ENCODE measurements around the gene RSPO1.

The RSPO1 gene

DNA sequence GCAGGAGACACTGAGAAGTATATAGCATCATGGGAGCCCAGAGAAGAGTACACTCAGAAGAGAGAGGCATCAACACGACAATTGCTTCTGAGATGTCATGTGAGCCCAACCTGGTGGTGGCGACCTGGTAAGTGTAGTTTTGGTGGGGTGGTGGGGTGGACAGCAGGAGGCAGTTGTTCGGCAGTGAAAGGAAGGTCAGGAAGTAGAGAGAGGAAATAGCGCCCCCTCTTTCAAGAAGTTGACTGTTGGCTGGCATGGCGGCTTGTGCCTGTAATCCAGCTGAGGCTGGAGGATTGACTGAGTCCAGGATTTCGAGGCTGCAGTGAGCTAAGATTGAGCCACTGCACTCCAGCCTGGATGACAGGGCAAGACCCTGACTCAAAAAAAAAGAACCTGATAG, 12.6 kb downstream of the RSPO1 start:
- no peak overlapping the region for H3K4me3 ChIP-seq (ENCODE audit: low read depth, low read length)
- TF ChIP-seq, protein P1, sequence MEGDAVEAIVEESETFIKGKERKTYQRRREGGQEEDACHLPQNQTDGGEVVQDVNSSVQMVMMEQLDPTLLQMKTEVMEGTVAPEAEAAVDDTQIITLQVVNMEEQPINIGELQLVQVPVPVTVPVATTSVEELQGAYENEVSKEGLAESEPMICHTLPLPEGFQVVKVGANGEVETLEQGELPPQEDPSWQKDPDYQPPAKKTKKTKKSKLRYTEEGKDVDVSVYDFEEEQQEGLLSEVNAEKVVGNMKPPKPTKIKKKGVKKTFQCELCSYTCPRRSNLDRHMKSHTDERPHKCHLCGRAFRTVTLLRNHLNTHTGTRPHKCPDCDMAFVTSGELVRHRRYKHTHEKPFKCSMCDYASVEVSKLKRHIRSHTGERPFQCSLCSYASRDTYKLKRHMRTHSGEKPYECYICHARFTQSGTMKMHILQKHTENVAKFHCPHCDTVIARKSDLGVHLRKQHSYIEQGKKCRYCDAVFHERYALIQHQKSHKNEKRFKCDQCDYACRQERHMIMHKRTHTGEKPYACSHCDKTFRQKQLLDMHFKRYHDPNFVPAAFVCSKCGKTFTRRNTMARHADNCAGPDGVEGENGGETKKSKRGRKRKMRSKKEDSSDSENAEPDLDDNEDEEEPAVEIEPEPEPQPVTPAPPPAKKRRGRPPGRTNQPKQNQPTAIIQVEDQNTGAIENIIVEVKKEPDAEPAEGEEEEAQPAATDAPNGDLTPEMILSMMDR (IDR thresholded peaks at IDR 0.05; ENCODE audit: insufficient read depth, low read depth, low read length, missing control alignments): peak; percentile 2
- DNase-seq (ENCODE audit: low read depth): peak; percentile 7

DNA sequence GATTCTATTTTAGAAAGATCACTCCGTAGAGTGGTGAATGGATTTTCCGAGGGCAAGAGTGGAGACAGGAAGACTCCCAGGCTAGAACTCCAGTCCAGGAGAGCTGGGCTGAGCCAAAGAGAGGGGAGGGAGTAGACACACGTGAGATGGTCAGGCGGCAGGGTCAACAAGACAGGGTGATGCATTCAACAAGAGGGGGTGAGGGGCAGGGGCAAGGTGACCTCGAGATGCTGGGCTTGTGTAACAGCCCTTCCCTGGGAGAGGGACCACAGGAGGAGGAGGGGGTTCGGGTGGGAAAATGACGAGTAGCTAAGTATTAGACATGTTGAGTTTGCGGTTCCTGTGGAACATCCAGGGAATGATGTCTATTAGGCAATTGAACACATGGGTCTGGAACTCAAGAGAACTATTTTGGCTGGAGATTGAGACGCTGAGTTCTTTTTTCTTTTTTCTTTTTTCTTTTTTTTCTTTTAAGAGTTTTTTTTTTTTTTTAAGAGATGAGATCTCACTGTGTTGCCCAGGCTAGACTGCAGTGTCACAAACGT, 13.3 kb downstream of the RSPO1 start:
- TF ChIP-seq, protein P1 (IDR thresholded peaks at IDR 0.05; ENCODE audit: insufficient read depth, low read depth, low read length, missing control alignments): no peak
- no peak overlapping the region for H3K4me3 ChIP-seq (ENCODE audit: low read depth, low read length)
- DNase-seq (ENCODE audit: low read depth): no peak

DNA sequence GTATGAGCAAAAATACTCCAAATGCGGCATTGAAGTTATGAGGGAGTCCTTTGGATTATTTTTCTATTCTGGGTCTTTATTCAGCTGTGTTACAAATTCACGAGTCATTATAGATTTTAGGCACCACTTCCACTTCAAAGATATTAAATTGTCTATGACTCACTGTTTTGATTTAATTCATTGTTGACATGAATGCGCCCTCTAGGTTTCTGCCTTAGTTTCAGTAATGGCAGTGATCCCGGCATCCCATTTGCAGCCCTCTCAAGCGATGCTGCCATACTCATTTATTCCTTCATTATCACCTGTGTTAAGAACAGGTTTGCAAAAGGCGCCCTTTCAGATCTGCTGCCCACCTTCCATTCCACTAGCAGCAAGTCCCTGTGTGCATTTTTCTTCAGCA, 14.0 kb downstream of the RSPO1 start:
- no peak for DNase-seq (ENCODE audit: low read depth)
- TF ChIP-seq, protein P1 (IDR thresholded peaks at IDR 0.05; ENCODE audit: insufficient read depth, low read depth, low read length, missing control alignments): no peak
- no peak overlapping the region for H3K4me3 ChIP-seq (ENCODE audit: low read depth, low read length)

DNA sequence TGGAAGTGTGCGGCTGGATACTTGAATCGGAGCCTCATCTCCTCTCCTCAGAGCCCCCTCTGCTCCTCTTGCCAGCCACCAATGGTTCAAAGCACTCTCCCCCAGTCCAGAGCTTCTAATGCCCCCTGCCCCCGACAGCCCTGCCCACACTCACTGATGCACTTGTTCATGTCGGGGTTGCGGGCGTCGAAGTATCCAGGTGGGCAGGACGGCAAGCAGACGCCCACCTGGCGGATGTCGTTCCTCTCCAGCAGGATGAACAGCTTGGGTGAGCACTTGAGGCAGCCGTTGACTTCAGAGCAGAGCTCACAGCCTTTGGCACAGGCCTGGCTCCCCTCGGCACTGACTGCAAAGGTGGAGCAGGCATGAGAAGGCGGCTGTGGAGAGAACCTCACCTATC, 18.4 kb downstream of the RSPO1 start:
- TF ChIP-seq, protein P1 (IDR thresholded peaks at IDR 0.05; ENCODE audit: insufficient read depth, low read depth, low read length, missing control alignments): no peak
- no peak for DNase-seq (ENCODE audit: low read depth)
- H3K4me3 ChIP-seq (ENCODE audit: low read depth, low read length): no peak overlapping the region

DNA sequence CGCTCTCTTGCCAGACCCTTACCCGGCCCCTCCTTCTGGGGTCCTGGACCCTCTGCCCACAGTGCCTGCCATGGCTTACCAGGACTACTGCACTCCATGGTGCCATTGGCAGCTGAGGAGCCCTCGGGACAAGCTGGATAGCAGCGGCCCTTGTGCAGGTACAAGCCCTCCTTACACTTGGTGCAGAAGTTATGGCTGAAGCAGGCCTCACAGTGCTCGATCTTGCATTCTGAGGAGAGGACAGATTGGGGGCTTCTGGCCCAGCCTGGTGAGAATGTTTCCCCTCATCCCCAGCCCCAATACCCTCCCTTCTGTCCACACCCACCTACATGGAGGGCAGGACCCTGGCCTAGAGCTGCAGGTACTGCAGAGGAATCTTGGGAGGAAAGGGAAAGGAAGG, 20.6 kb downstream of the RSPO1 start:
- no peak for DNase-seq (ENCODE audit: low read depth)
- TF ChIP-seq, protein P1 (IDR thresholded peaks at IDR 0.05; ENCODE audit: insufficient read depth, low read depth, low read length, missing control alignments): no peak
- H3K4me3 ChIP-seq (ENCODE audit: low read depth, low read length): no peak overlapping the region

DNA sequence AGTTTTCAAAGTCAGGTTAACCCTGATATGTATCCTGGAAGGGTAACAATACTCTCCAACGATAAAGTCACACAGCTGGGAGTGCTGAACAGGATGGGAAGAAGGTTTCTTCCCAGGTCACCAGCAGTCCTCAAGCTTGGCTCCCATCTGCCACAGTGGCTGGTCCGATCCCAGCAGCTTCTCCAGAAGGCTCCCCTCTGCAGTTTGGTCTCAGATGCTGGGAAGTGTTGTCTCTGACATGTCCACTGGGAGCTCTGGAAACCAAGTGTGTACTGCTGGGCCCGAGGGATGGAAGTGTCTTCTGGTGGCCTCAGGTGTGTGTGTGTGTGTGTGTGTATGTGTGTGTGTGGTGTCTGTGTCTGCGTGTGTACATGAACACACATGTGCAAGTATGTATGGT, 22.5 kb downstream of the RSPO1 start:
- DNase-seq (ENCODE audit: low read depth): no peak
- TF ChIP-seq, protein P1 (IDR thresholded peaks at IDR 0.05; ENCODE audit: insufficient read depth, low read depth, low read length, missing control alignments): no peak
- H3K4me3 ChIP-seq (ENCODE audit: low read depth, low read length): no peak overlapping the region

DNA sequence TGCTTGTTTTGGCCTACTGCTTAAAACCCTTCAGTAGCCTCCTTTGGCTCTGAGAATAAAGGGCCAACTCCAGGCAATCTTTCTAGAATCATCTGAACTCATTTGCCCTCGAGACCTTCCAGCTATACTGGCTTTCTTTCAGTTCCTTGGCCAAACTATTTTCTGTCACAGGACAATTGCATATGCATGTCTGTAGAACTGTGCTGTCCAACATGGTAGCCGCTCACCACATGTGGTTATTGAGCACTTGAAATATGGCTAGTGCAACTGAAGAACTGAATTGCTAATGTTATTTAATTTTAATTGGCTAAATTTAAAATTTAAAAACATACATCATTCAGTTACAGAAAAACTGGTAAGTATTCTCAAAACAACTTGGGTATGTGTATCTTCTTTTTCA, 24.7 kb downstream of the RSPO1 start:
- DNase-seq (ENCODE audit: low read depth): no peak
- no peak overlapping the region for H3K4me3 ChIP-seq (ENCODE audit: low read depth, low read length)
- TF ChIP-seq, protein P1 (IDR thresholded peaks at IDR 0.05; ENCODE audit: insufficient read depth, low read depth, low read length, missing control alignments): no peak

Measured in GM12865 (cell line).